Measurements from ENCODE around the gene HOXD9.

Gene HOXD9

GRCh38 chr2:176158855-176159662 lies 36.5 kb downstream of the HOXD9 start:
- Histone ChIP-seq H3K27ac (replicated peaks) (no peak overlapping the region), H3K4me3 (replicated peaks; ENCODE audit: insufficient read depth, low read length) (no peak overlapping the region), H3K27me3 (ENCODE audit: insufficient read depth, poor library complexity, severe bottlenecking) (peaks cover 82% of the 10 kb centered on the region)
- DNase-seq (ENCODE audit: low read depth in 1 of 2, low spot score in 1 of 2), result no peak
- TF ChIP-seq GABPA (IDR thresholded peaks at IDR 0.05; ENCODE audit: low read depth), result no peak
- TF ChIP-seq REST (IDR thresholded peaks at IDR 0.05; ENCODE audit: insufficient replicate concordance, low read depth), result no peak
- no peak for TF ChIP-seq SPI1 (IDR thresholded peaks at IDR 0.05; ENCODE audit: borderline replicate concordance, low read depth)
- no peak for TF ChIP-seq POLR2AphosphoS5 (IDR thresholded peaks at IDR 0.05; ENCODE audit: low read depth)
- no peak for TF ChIP-seq CTCF (IDR thresholded peaks at IDR 0.05; ENCODE audit: insufficient read depth, low read length)

- DNase-seq (ENCODE audit: low read depth in 1 of 2, low spot score in 1 of 2), result no peak
- Histone ChIP-seq H3K27me3 (ENCODE audit: insufficient read depth, poor library complexity, severe bottlenecking) (peaks cover 85% of the 10 kb centered on the region), H3K27ac (replicated peaks) (no peak overlapping the region), H3K4me3 (replicated peaks; ENCODE audit: insufficient read depth, low read length) (no peak overlapping the region)
- no peak for TF ChIP-seq POLR2AphosphoS5 (IDR thresholded peaks at IDR 0.05; ENCODE audit: low read depth)
- no peak for TF ChIP-seq GABPA (IDR thresholded peaks at IDR 0.05; ENCODE audit: low read depth)
- TF ChIP-seq SPI1 (IDR thresholded peaks at IDR 0.05; ENCODE audit: borderline replicate concordance, low read depth), result no peak
- TF ChIP-seq CTCF (IDR thresholded peaks at IDR 0.05; ENCODE audit: insufficient read depth, low read length), result no peak
- no peak for TF ChIP-seq REST (IDR thresholded peaks at IDR 0.05; ENCODE audit: insufficient replicate concordance, low read depth)
Observed at GRCh38 chr2:176159663-176160250, 37.2 kb downstream of the HOXD9 start.

DNA sequence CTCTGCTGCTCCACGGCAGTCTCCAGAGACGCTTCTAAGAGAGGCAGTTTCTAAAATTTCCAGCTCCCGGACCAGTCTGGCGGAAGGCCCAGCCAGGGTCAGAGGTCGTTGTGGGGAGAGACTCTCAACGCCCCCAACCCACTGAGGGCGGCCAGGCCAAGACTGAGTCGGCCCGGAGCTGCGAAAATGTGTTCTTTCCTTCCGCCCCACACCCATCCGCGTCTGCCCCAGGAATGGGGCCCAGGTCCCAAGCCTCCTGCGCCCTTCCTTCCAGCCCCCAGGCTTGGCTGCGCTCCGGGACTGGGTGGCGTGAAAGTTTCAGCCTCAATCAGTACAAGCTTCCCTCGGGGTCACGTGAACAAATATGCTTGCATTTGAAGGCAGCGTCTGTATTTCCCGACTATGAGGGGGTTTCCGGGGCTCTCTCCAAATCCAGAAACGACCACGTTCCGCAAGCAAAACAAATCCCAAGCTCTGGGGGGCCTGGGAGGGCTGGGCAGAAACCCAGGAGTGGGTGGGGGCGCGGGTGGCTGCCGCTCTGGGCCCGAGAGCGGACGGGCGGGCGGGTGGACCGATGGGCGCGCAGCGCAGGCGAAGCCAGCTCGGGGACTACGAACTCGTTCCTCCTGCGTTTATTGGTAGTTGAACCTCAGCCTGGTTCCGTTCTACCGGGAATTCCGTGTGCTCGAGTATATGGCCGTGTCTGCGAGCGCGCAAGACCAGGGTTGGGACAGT lies 37.9 kb downstream of the HOXD9 start:
- no peak for DNase-seq (ENCODE audit: low read depth in 1 of 2, low spot score in 1 of 2)
- Histone ChIP-seq H3K4me3 (replicated peaks; ENCODE audit: insufficient read depth, low read length) (no peak overlapping the region), H3K27ac (replicated peaks) (no peak overlapping the region), H3K27me3 (ENCODE audit: insufficient read depth, poor library complexity, severe bottlenecking) (peaks cover 85% of the 10 kb centered on the region)
- TF ChIP-seq SPI1 (IDR thresholded peaks at IDR 0.05; ENCODE audit: borderline replicate concordance, low read depth) (no peak), GABPA (IDR thresholded peaks at IDR 0.05; ENCODE audit: low read depth) (no peak), REST (IDR thresholded peaks at IDR 0.05; ENCODE audit: insufficient replicate concordance, low read depth) (no peak), POLR2AphosphoS5 (IDR thresholded peaks at IDR 0.05; ENCODE audit: low read depth) (no peak), CTCF (IDR thresholded peaks at IDR 0.05; ENCODE audit: insufficient read depth, low read length) (no peak)

Measured in HL-60 (cell line).